Activated T-helper 1 cell treated with Interleukin-2 at 50 U/mL for 16 hours (primary cell): Measurements from ENCODE around the gene GUCA1A.
"Not testable (repeated sequence)": the region's sequence is repeated elsewhere in the genome, so short reads cannot be mapped to it uniquely, and the experiment has no call there.

Source experiments
- DNase-seq: peaks from one replicate; pipeline ENCODE4 v3.0.0-alpha.2; 2020; ENCODE audit warnings: low read depth

GUCA1A gene

DNA sequence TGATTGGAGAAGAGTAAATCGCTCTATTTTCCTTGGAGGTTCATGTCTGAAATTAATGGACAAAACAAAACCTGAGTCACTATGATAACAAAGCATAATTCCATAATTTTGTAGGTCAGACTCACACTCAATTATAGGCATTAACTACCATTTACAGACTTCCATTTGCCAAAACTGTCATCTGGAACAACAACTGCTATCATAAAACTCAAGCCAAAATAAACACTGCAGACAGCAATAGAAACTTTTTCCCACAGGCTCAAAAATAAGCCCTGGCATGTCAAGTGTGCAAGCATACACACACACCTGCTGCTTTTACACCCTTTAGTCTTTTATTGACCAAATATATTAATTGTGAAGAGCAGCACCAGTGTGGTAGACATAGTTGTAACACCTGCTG is 37.4 kb downstream of the GUCA1A start:
- no peak for DNase-seq

GRCh38 chr6:42211726-42212125 is 38.6 kb downstream of the GUCA1A start:
- DNase-seq = no peak

- no peak for DNase-seq
Measured at GRCh38 chr6:42212442-42212841, 39.3 kb downstream of the GUCA1A start.

GRCh38 chr6:42216495-42216894 is 43.3 kb downstream of the GUCA1A start:
- not testable (repeated sequence) for DNase-seq

- DNase-seq = no peak
Measured at GRCh38 chr6:42217157-42217518, 44.0 kb downstream of the GUCA1A start.

- peak; percentile 79 for DNase-seq
Measured at GRCh38 chr6:42217519-42218367, 44.6 kb downstream of the GUCA1A start, which contains the start of gene MRPS10. Gene MRPS10 (minus strand): TSS chr6:42217861. CDS start chr6:42217849, 12 bp downstream.

GRCh38 chr6:42220807-42221206 is 47.6 kb downstream of the GUCA1A start:
- no peak for DNase-seq

GRCh38 chr6:42221546-42221945 is 48.4 kb downstream of the GUCA1A start:
- DNase-seq = no peak

GRCh38 chr6:42222448-42222847 is 49.3 kb downstream of the GUCA1A start:
- DNase-seq = no peak

DNA sequence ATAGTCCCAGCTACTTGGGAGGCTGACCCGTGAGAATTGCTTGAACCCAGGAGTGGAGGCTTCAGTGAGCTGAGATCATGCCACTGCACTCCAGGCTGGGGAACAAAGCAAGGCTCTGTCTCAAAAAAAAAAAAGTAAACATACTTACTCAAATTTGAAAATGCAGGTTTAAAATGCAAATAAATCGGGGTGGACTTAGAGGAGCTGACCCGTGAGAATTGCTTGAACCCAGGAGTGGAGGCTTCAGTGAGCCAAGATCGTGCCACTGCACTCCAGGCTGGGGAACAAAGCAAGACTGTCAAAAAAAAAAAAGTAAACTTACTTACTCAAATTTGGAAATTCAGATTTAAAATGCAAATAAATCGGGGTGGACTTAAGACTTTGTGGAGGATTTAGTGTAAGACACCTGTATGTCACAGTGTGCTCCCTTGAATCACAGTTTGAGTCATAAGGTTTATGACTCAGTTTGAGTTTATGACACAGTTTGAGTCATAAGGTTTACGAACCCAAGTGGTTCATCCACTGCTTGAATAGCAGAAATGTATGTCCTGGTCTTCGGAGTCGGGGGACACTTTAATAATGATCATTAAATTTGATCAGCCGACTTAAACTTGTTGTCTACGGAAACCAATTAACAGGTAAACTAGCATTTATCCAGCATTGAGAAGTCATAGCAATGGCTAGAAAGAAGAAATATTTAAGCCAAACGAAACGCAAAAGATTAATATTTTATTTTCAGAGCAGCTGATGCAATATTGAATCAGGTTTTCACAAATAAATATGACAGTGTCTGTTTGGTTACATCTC is 51.3 kb downstream of the GUCA1A start:
- no peak for DNase-seq

GRCh38 chr6:42225029-42225339 is 51.8 kb downstream of the GUCA1A start:
- DNase-seq = no peak

GRCh38 chr6:42225419-42225818 is 52.3 kb downstream of the GUCA1A start:
- DNase-seq = no peak

GRCh38 chr6:42226161-42226611 is 53.0 kb downstream of the GUCA1A start:
- no peak for DNase-seq

- DNase-seq = no peak
Measured at GRCh38 chr6:42226645-42227143, 53.5 kb downstream of the GUCA1A start.

- no peak for DNase-seq
Measured at GRCh38 chr6:42227173-42227850, 54.1 kb downstream of the GUCA1A start.

DNA sequence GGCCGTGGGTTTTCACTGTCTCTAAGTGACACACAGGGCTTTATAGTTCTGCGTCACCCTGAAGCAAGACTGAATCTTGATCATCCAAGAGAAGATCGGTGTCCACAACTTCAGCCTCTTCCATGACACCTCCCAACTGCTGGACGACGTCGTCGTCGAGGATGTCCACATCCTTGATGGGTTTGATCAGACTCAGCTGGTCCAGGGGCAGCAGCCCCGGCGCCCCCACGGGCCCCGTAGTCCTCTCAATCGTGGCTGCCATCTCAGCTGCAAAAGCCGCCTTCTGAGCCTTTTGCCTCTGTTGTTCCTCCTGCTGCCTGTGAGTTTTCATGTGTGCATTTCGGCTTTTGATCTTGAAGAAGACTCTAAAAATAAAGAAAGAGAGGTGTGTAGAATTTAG is 55.1 kb downstream of the GUCA1A start:
- no peak for DNase-seq
